H1 (cell line): Measurements from ENCODE around the gene PPIL6. TPM values are rescaled to one million over a fixed set of nuclear protein-coding genes. Genes with fewer than 3 reads are reported as not detected.

ENCODE experiments used
- CTCF ChIA-PET: fragments of 300-600 bp; sonication (Branson Sonifier 250); formaldehyde crosslinking; loops from one replicate; lab custom pipeline; 2021; ENCODE audit not compliant: partially characterized antibody; lab: Charles Lee
- POLR2A ChIA-PET: fragments of 300-600 bp; sonication (Branson Sonifier 250); formaldehyde crosslinking; loops from one replicate; lab custom pipeline; 2021; ENCODE audit warnings: inconsistent platforms; ENCODE audit not compliant: partially characterized antibody; lab: Charles Lee
- DNase-seq, 2 experiments: peaks; one replicate each; pipeline versions ENCODE4 v3.0.0 to v3.0.0-alpha.2; 2010 to 2022; ENCODE audit warnings: low spot score in 2 of 2, low read depth in 1 of 2, mixed read lengths in 1 of 2
- FAIRE-seq: peaks from 2 replicates; lab custom pipeline; 2011; peaks lifted over from hg19 to GRCh38; lab: Jason Lieb, UNC
- H2AFZ ChIP-seq: 2 replicates; pipeline ENCODE4 v1.8.1; 2012; ENCODE audit warnings: low read length, inconsistent platforms
- H2AK5ac ChIP-seq: 2 replicates; pipeline ENCODE4 v1.6.1; 2013; ENCODE audit warnings: low read depth, low read length
- H2BK120ac ChIP-seq: replicated peaks from 2 replicates; pipeline ENCODE3; 2013; ENCODE audit warnings: low read depth, low read length, inconsistent platforms
- H2BK12ac ChIP-seq: 2 replicates; pipeline ENCODE4 v1.6.1; 2013; ENCODE audit warnings: low read depth, low read length
- H2BK15ac ChIP-seq: 2 replicates; pipeline ENCODE4 v1.6.1; 2013; ENCODE audit warnings: low read length
- H2BK20ac ChIP-seq: 2 replicates; pipeline ENCODE4 v1.6.1; 2013; ENCODE audit warnings: low read length
- H2BK5ac ChIP-seq: 2 replicates; pipeline ENCODE4 v1.6.1; 2013; ENCODE audit warnings: low read depth, low read length
- H3K14ac ChIP-seq: 2 replicates; pipeline ENCODE4 v1.6.1; 2013; ENCODE audit warnings: inconsistent platforms; ENCODE audit not compliant: insufficient read length
- H3K18ac ChIP-seq: 2 replicates; pipeline ENCODE4 v1.6.1; 2013; ENCODE audit warnings: low read length; ENCODE audit errors: extremely low read depth
- H3K23ac ChIP-seq: 2 replicates; pipeline ENCODE4 v1.6.1; 2013; ENCODE audit warnings: inconsistent platforms; ENCODE audit not compliant: insufficient read length
- H3K23me2 ChIP-seq: 2 replicates; pipeline ENCODE4 v1.6.1; 2013; ENCODE audit warnings: low read depth, low read length
- H3K27ac ChIP-seq: 2 replicates; pipeline ENCODE4 v1.6.1; 2011; ENCODE audit warnings: low read depth, low read length, inconsistent platforms
- H3K27me3 ChIP-seq, 4 experiments: replicated peaks in 1 of 4; 1 replicate in 1 of 4; 2 replicates in 3 of 4; pipeline versions ENCODE4 v1.6.1 to v1.8.1; 2011 to 2013; ENCODE audit warnings: low read length in 3 of 4, mild to moderate bottlenecking in 3 of 4, inconsistent platforms in 2 of 4, mixed read lengths in 2 of 4, moderate library complexity in 1 of 4; ENCODE audit not compliant: control insufficient read depth in 3 of 4, insufficient read depth in 3 of 4; ENCODE audit errors: extremely low read depth in 1 of 4
- H3K36me3 ChIP-seq, 4 experiments: 2 replicates each; pipeline versions ENCODE4 v1.6.1 to v1.8.1; 2011 to 2013; ENCODE audit warnings: mild to moderate bottlenecking in 4 of 4, low read length in 3 of 4, moderate library complexity in 2 of 4, control low read depth in 1 of 4, inconsistent platforms in 1 of 4; ENCODE audit not compliant: insufficient read depth in 4 of 4, control insufficient read depth in 2 of 4
- H3K4ac ChIP-seq: replicated peaks from 2 replicates; pipeline ENCODE3; 2013; ENCODE audit warnings: low read length, low read depth, mixed read lengths, inconsistent platforms; ENCODE audit not compliant: insufficient read length
- H3K4me1 ChIP-seq, 4 experiments: replicated peaks in 1 of 4; 1 replicate in 1 of 4; 2 replicates in 3 of 4; pipeline versions ENCODE4 v1.6.1 to v1.8.1; 2011 to 2013; ENCODE audit warnings: low read length in 3 of 4, inconsistent platforms in 2 of 4, mixed read lengths in 1 of 4; ENCODE audit not compliant: insufficient read depth in 4 of 4, control insufficient read depth in 3 of 4
- H3K4me2 ChIP-seq, 2 experiments: 2 replicates each; pipeline versions ENCODE4 v1.6.1 to v1.8.1; 2011 to 2013; ENCODE audit warnings: low read depth in 2 of 2, low read length in 2 of 2, control low read depth in 1 of 2, inconsistent platforms in 1 of 2, mild to moderate bottlenecking in 1 of 2; ENCODE audit not compliant: insufficient read depth in 1 of 2
- H3K4me3 ChIP-seq, 4 experiments: fragments of 200-600, 300-600 bp in 1 of 4; sonication (generic), shearing (Covaris generic), sonication (Bioruptor Twin) in 1 of 4; 2 replicates each; pipeline versions ENCODE4 v1.5.1 to v1.8.1; 2011 to 2016; ENCODE audit warnings: low read length in 4 of 4, low read depth in 3 of 4, control low read depth in 2 of 4, inconsistent platforms in 2 of 4, mild to moderate bottlenecking in 2 of 4, mixed read lengths in 1 of 4, moderate library complexity in 1 of 4; ENCODE audit not compliant: insufficient read depth in 2 of 4; ENCODE audit errors: extremely low read depth in 1 of 4
- H3K56ac ChIP-seq: replicated peaks from 2 replicates; pipeline ENCODE3; 2013; ENCODE audit warnings: low read depth, mild to moderate bottlenecking, mixed read lengths, low read length, inconsistent platforms; ENCODE audit not compliant: insufficient read length
- H3K79me1 ChIP-seq: 2 replicates; pipeline ENCODE4 v1.6.1; 2013; ENCODE audit warnings: low read depth, low read length, control low read depth
- H3K79me2 ChIP-seq, 2 experiments: 2 replicates each; pipeline versions ENCODE4 v1.6.1 to v1.8.1; 2012 to 2013; ENCODE audit warnings: low read length in 2 of 2, mild to moderate bottlenecking in 2 of 2, inconsistent platforms in 1 of 2; ENCODE audit not compliant: insufficient read depth in 2 of 2, control insufficient read depth in 1 of 2
- H3K9ac ChIP-seq, 4 experiments: replicated peaks in 1 of 4; 1 replicate in 1 of 4; 2 replicates in 3 of 4; pipeline versions ENCODE4 v1.6.1 to v1.8.1; 2011 to 2013; ENCODE audit warnings: low read depth in 3 of 4, low read length in 3 of 4, control low read depth in 2 of 4, mild to moderate bottlenecking in 2 of 4, moderate library complexity in 2 of 4, inconsistent platforms in 1 of 4; ENCODE audit errors: extremely low read depth in 1 of 4
- H3K9me3 ChIP-seq, 2 experiments: 2 replicates each; pipeline versions ENCODE4 v1.6.1 to v1.8.1; 2012 to 2013; ENCODE audit warnings: mild to moderate bottlenecking in 2 of 2, moderate library complexity in 2 of 2, control low read depth in 1 of 2, inconsistent platforms in 1 of 2, low read depth in 1 of 2, low read length in 1 of 2, mixed read lengths in 1 of 2; ENCODE audit not compliant: insufficient read depth in 2 of 2
- H4K20me1 ChIP-seq, 2 experiments: replicated peaks in 1 of 2; 2 replicates each; pipeline versions ENCODE3 to v1.8.1; 2011 to 2013; ENCODE audit warnings: inconsistent platforms in 2 of 2, low read length in 2 of 2, mild to moderate bottlenecking in 1 of 2; ENCODE audit not compliant: insufficient read depth in 2 of 2, control insufficient read depth in 1 of 2
- H4K5ac ChIP-seq: 2 replicates; pipeline ENCODE4 v1.6.1; 2013; ENCODE audit warnings: low read length, low read depth, mixed read lengths, inconsistent platforms; ENCODE audit not compliant: insufficient read length
- H4K8ac ChIP-seq: 2 replicates; pipeline ENCODE4 v1.8.0; 2013; ENCODE audit warnings: mild to moderate bottlenecking, moderate library complexity, low read length, inconsistent platforms; ENCODE audit not compliant: insufficient read depth; ENCODE audit errors: extremely low read depth
- H4K91ac ChIP-seq: replicated peaks from 2 replicates; pipeline ENCODE3; 2013; ENCODE audit warnings: low read length, mixed read lengths, inconsistent platforms; ENCODE audit not compliant: insufficient read length
- CREB1 ChIP-seq: IDR thresholded peaks from 2 replicates; pipeline ENCODE4 v1.6.1; 2012; ENCODE audit warnings: inconsistent platforms
- EGR1 ChIP-seq: IDR thresholded peaks from 2 replicates; pipeline ENCODE4 v1.6.1; 2011; ENCODE audit warnings: low read depth, low read length, borderline replicate concordance
- EP300 ChIP-seq, 2 experiments: IDR thresholded peaks; 1 replicate in 1 of 2; 2 replicates in 1 of 2; pipeline ENCODE4 v1.6.1; 2011 to 2012; ENCODE audit warnings: low read depth in 2 of 2, low read length in 2 of 2, mild to moderate bottlenecking in 2 of 2, borderline replicate concordance in 1 of 2, inconsistent platforms in 1 of 2, moderate library complexity in 1 of 2
- GABPA ChIP-seq: IDR thresholded peaks from 2 replicates; pipeline ENCODE4 v1.6.1; 2011; ENCODE audit warnings: mild to moderate bottlenecking, low read length, moderate library complexity, borderline replicate concordance; ENCODE audit not compliant: insufficient read depth
- HDAC2 ChIP-seq, 2 experiments: fragments of 300-600 bp in 1 of 2; sonication (generic) in 1 of 2; IDR thresholded peaks; 2 replicates each; pipeline ENCODE4 v1.6.1; 2011 to 2012; ENCODE audit warnings: low read depth in 2 of 2, low read length in 2 of 2, mild to moderate bottlenecking in 2 of 2, moderate library complexity in 2 of 2, borderline replicate concordance in 1 of 2, inconsistent platforms in 1 of 2
- PHF8 ChIP-seq: fragments of 200-600 bp; sonication (generic); conservative IDR thresholded peaks from 2 replicates; pipeline ENCODE4 v1.7.1; 2012; ENCODE audit warnings: low read depth, mild to moderate bottlenecking, inconsistent platforms, low read length, moderate library complexity
- POLR2AphosphoS5 ChIP-seq: IDR thresholded peaks from 2 replicates; pipeline ENCODE4 v1.6.1; 2011; ENCODE audit warnings: low read depth, low read length
- TCF12 ChIP-seq: IDR thresholded peaks from 2 replicates; pipeline ENCODE4 v1.6.1; 2011; ENCODE audit warnings: low read depth, mild to moderate bottlenecking, low read length
- polyA plus RNA-seq, 7 experiments: library from polyadenylated mRNA; depleted of rRNA in 3 of 7; stranded (reverse) in 5 of 7; unstranded in 2 of 7; fragments of >200 nt in 5 of 7; fragments of 200-250 nt in 2 of 7; gene quantifications; 1 replicate in 5 of 7; 2 replicates in 1 of 7; 4 replicates in 1 of 7; pipeline versions ENCODE4 v1.2.1 to v1.2.3, GENCODE V29; 2011 to 2013; ENCODE audit warnings: missing spikeins in 2 of 7, mixed read lengths in 2 of 7
- total RNA-seq: library from RNA; stranded (reverse); fragmentation: NEBNext Ultra II Directional; extraction: Animal tissue kit (Norgen Biotek cat#: 25700); gene quantifications from 2 replicates; pipeline ENCODE4 v1.2.1, GENCODE V29; 2021

PPIL6 gene
- total and polyA plus RNA-seq, 2 of the 8 experiments (the other 6 are each of a cell fraction or from before 2014, with no cell fraction given) = 0.42 to 1.3 TPM

DNA sequence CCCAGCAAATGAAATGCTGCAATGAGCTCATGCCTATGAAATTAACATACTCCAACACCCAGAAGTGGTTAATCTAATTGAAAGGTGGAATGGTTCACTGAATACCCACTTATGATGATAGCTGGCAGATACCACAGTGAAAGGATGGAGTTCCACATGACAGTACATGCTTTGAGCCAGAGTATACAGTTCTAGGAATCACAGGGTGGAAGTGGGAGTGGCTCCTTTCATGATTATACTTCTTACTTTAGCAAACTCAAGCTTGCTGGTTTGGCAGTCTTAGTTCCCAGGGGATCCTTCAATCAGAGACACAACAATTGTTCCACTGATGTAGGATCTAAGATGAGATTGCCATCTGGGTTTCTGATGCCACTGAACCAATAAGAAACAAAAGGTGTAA lies 79.6 kb downstream of the PPIL6 start:
- Histone ChIP-seq H3K14ac (no peak overlapping the region), H3K4me1 (no peaks in the 10 kb centered on the region), H3K4me3 (no peak overlapping the region), H3K27me3 (no peaks in the 10 kb centered on the region), H3K4me2 (no peak overlapping the region), H3K23me2 (no peaks in the 10 kb centered on the region), H3K79me2 (no peaks in the 10 kb centered on the region), H2AFZ (no peak overlapping the region), H2AK5ac (no peak overlapping the region), H4K5ac (no peak overlapping the region), H3K9me3 (peaks cover 7 to 16% of the 10 kb centered on the region in 2 experiments; a peak in 1 of 4 replicates), H3K4ac (no peak overlapping the region), H2BK120ac (no peak overlapping the region), H2BK20ac (no peak overlapping the region), H4K20me1 (no peaks in the 10 kb centered on the region), H4K8ac (no peak overlapping the region), H3K36me3 (peaks cover 4 to 41% (median 27%) of the 10 kb centered on the region in 4 experiments; a peak in 7 of 8 replicates), H3K9ac (no peak overlapping the region), H3K56ac (no peak overlapping the region), H3K23ac (no peak overlapping the region), H3K79me1 (no peaks in the 10 kb centered on the region), H4K91ac (no peak overlapping the region), H3K27ac (no peak overlapping the region), H2BK12ac (no peak overlapping the region), H3K18ac (no peak overlapping the region), H2BK15ac (no peak overlapping the region), H2BK5ac (no peak overlapping the region)
- FAIRE-seq = no peak
- POLR2A ChIA-PET = interaction anchor here (0.5 to 3.5 kb wide), 3 partner anchors 10 to 1297 kb away, joined by 3 to 12 read pairs (median 3); no protein-coding TSS in a partner anchor
- no peak for DNase-seq
- CTCF ChIA-PET = interaction anchor here (3.0 kb wide), 1 partner anchor 23 kb away, joined by 13 read pairs; no protein-coding TSS in a partner anchor
- TF ChIP-seq PHF8 = no peak
- no peak for TF ChIP-seq EP300 (IDR thresholded peaks at IDR 0.05; ENCODE audit: borderline replicate concordance in 1 of 2, low read depth in 2 of 2, low read length in 2 of 2)
- TF ChIP-seq HDAC2 (IDR thresholded peaks at IDR 0.05; ENCODE audit: borderline replicate concordance in 1 of 2, low read depth in 2 of 2, low read length in 2 of 2) = no peak
- no peak for TF ChIP-seq GABPA
- no peak for TF ChIP-seq TCF12
- no peak for TF ChIP-seq POLR2AphosphoS5
- TF ChIP-seq CREB1 = no peak
- TF ChIP-seq EGR1 = no peak
